ENCODE data around the gene NTPCR. TPM values are rescaled to one million over a fixed set of nuclear protein-coding genes. Genes with fewer than 3 reads are reported as not detected.

Gene NTPCR
- total RNA-seq, 1 donor from 2014 or later: 57.1 TPM

DNA sequence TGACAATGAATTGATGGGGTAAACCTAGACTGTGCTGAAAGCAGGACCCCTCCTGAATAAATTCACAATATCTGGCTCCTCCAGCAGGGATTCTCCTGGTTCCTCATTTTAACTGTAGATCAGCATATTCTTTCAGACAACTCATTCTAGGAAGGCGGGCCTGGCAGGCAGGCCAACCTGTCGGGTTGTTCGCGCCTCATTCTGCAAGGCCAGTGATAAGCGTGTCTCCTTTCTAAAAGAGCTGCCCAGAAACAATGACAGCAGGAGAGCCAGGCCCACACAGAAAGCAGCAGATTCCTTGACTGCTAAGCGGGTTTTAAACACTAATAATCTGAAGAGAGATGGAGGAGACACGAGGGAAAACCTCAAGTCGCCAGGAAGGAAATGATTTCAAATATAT lies 70.0 kb downstream of the NTPCR start:
- no peak for TF ChIP-seq CTCF (IDR thresholded peaks at IDR 0.05; ENCODE audit: unreplicated experiment)
- peaks cover 4% of the 10 kb centered on the region for H3K27me3 Mint-ChIP-seq (ENCODE audit: unreplicated experiment)
- DNase-seq (ENCODE audit: low spot score): no peak
- H3K4me1 Mint-ChIP-seq (ENCODE audit: unreplicated experiment): peaks cover 24% of the 10 kb centered on the region
- no peak overlapping the region for H3K4me3 Mint-ChIP-seq (ENCODE audit: unreplicated experiment)
- H3K9me3 Mint-ChIP-seq (ENCODE audit: unreplicated experiment): no peaks in the 10 kb centered on the region
- H3K27ac Mint-ChIP-seq (ENCODE audit: unreplicated experiment): no peak overlapping the region
- peaks cover 11% of the 10 kb centered on the region for H3K36me3 Mint-ChIP-seq (ENCODE audit: low read depth, unreplicated experiment)

DNA sequence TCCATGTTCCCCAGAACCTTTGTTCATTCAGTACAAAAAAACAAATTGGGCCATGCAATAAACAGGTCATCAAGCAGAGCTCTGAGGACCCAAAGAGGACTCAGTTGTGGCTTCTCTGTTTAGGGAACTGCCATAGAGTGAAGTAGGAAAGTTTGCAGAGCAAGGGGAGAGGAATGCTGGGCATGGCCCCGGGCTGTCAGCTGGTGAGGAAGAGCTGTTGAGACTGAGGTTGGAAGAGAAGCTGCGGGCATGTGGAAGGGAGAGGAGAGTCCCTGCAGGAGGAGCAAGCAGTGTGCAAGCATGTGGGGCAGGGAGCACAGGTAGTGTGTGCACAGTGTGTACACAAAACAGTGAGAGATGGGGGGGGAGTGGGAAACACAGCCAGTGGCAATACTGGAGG lies 71.8 kb downstream of the NTPCR start:
- Mint-ChIP-seq H3K27ac (ENCODE audit: unreplicated experiment) (no peak overlapping the region), H3K4me1 (ENCODE audit: unreplicated experiment) (peaks cover 30% of the 10 kb centered on the region), H3K27me3 (ENCODE audit: unreplicated experiment) (peaks cover 4% of the 10 kb centered on the region)

DNA sequence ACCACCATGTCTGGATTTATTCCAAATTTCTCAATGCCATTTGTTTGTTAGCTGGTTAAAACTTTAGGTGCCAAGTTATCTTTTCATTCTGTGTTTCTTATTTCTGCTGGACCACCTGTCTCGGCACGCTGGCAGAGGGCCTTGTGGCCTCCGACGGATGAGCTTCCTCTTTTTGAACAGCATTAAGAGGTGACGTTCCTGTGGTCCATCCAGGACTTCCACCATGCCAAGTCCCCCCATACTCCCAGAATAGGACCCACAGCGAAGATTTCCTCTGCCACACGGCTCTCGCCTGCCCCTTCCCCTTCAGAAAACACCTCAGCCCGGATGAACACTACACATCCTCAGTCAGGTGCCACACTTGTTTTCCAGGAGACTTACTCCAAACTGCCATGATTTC lies 73.8 kb downstream of the NTPCR start:
- Mint-ChIP-seq H3K36me3 (ENCODE audit: low read depth, unreplicated experiment) (peaks cover 9% of the 10 kb centered on the region), H3K4me3 (ENCODE audit: unreplicated experiment) (no peak overlapping the region), H3K4me1 (ENCODE audit: unreplicated experiment) (peaks cover 33% of the 10 kb centered on the region), H3K27me3 (ENCODE audit: unreplicated experiment) (peaks cover 3% of the 10 kb centered on the region), H3K9me3 (ENCODE audit: unreplicated experiment) (no peaks in the 10 kb centered on the region), H3K27ac (ENCODE audit: unreplicated experiment) (no peak overlapping the region)
- no peak for TF ChIP-seq CTCF (IDR thresholded peaks at IDR 0.05; ENCODE audit: unreplicated experiment)
- DNase-seq (ENCODE audit: low spot score): no peak

More for the DNA sequence above, 71.8 kb downstream of the NTPCR start:
- DNase-seq (ENCODE audit: low spot score): no peak
- Mint-ChIP-seq H3K4me3 (ENCODE audit: unreplicated experiment) (no peak overlapping the region), H3K36me3 (ENCODE audit: low read depth, unreplicated experiment) (peaks cover 11% of the 10 kb centered on the region), H3K9me3 (ENCODE audit: unreplicated experiment) (no peaks in the 10 kb centered on the region)
- no peak for TF ChIP-seq CTCF (IDR thresholded peaks at IDR 0.05; ENCODE audit: unreplicated experiment)

DNA sequence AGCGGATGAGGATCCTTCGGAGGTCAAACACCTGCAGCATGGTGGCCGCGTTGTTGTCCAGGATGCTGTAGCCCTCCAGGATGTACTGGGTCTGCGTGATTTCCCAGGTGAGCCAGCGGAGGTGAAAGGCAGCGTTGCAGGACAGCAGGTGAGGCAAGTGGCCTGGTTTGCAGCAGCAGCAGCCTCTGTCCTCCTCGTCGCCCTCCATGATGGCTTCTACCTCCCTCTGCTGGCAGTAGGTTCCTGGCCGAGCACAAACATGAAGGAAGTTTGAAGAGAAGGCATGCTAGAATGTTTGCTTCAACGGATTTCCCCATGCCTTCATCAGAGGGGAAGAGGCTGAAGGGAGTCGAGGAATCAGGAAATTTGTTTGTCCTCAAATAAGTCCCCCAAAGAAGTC lies 74.7 kb downstream of the NTPCR start:
- TF ChIP-seq CTCF (IDR thresholded peaks at IDR 0.05; ENCODE audit: unreplicated experiment): peak; percentile 45
- Mint-ChIP-seq H3K36me3 (ENCODE audit: low read depth, unreplicated experiment) (peaks cover 4% of the 10 kb centered on the region), H3K4me3 (ENCODE audit: unreplicated experiment) (no peak overlapping the region), H3K9me3 (ENCODE audit: unreplicated experiment) (no peaks in the 10 kb centered on the region), H3K27ac (ENCODE audit: unreplicated experiment) (no peak overlapping the region), H3K4me1 (ENCODE audit: unreplicated experiment) (peaks cover 28% of the 10 kb centered on the region), H3K27me3 (ENCODE audit: unreplicated experiment) (no peaks in the 10 kb centered on the region)
- peak; percentile 75 for DNase-seq (ENCODE audit: low spot score)

DNA sequence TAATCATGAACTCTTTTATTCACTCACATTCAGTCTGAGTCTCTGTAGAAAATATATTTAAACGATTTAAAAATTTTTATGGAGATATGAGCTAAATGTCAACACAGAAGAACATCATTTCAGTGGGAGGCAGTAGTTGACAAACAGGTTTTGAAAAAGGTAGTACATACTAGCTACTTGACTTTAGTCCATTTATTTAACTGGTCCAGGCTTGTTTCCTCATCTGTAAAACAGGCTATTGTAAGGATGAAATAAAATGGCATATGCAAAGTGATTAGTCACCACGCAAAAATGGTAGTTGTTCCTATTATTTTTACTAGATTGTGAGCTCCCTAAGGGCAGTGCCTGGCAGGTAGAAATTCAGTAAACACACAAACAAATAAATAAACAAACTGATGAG lies 75.2 kb downstream of the NTPCR start:
- Mint-ChIP-seq H3K4me1 (ENCODE audit: unreplicated experiment) (peaks cover 25% of the 10 kb centered on the region), H3K27me3 (ENCODE audit: unreplicated experiment) (no peaks in the 10 kb centered on the region), H3K36me3 (ENCODE audit: low read depth, unreplicated experiment) (peaks cover 4% of the 10 kb centered on the region), H3K9me3 (ENCODE audit: unreplicated experiment) (no peaks in the 10 kb centered on the region), H3K27ac (ENCODE audit: unreplicated experiment) (no peak overlapping the region), H3K4me3 (ENCODE audit: unreplicated experiment) (no peak overlapping the region)
- no peak for DNase-seq (ENCODE audit: low spot score)
- TF ChIP-seq CTCF (IDR thresholded peaks at IDR 0.05; ENCODE audit: unreplicated experiment): no peak

Data from endothelial cell (in vitro differentiated cells).